Measurements from ENCODE around the gene ERICH6B. TPM values are rescaled to one million over a fixed set of nuclear protein-coding genes. Genes with fewer than 3 reads are reported as not detected.
A peak's percentile ranks its signal among the peaks of the same experiment; 100 is the strongest.

ERICH6B gene
- polyA plus RNA-seq, 1 of the 3 experiments (the other 2 are of a cell fraction): not detected

- Histone ChIP-seq H3K27me3 (ENCODE audit: insufficient read depth) (no peaks in the 10 kb centered on the region), H3K9me2 (no peaks in the 10 kb centered on the region), H3K4me2 (no peak overlapping the region), H3F3A (replicated peaks; ENCODE audit: insufficient read depth) (peaks cover 5% of the 10 kb centered on the region), H4K20me1 (ENCODE audit: insufficient read depth) (0 out of 2 replicates have a peak, but pooled peaks cover 5% of the 10 kb centered on the region), H3K27ac (ENCODE audit: low read depth in 2 of 2, low read length in 1 of 2) (no peak overlapping the region), H3K36me3 (replicated peaks in 1 of 2; ENCODE audit: control insufficient read depth in 1 of 2, insufficient read depth in 2 of 2, low read length in 1 of 2) (peaks cover 73 to 77% of the 10 kb centered on the region in 2 experiments), H3K9ac (no peak overlapping the region), H2AFZ (ENCODE audit: low read depth) (no peak overlapping the region), H3K4me3 (ENCODE audit: low read depth in 2 of 2, low read length in 1 of 2) (no peak overlapping the region), H3K79me2 (ENCODE audit: insufficient read depth) (no peaks in the 10 kb centered on the region), H3K9me3 (no peaks in the 10 kb centered on the region), H3K4me1 (ENCODE audit: control insufficient read depth in 1 of 2, insufficient read depth in 2 of 2, low read depth in 1 of 2, low read length in 1 of 2) (no peaks in the 10 kb centered on the region; a peak in 1 of 4 replicates)
- WGBS (ENCODE audit: low lambda C conversion rate): 96% methylated on average over 4 of the region's 4 CpGs
- ChIA-PET POLR2A (no interaction called here), CTCF (interaction anchor here (0.9 kb wide), 1 partner anchor 609 kb away, joined by 3 read pairs; no protein-coding TSS in a partner anchor)
- no peak for DNase-seq
- no peak for TF ChIP-seq EP300 (IDR thresholded peaks at IDR 0.05; ENCODE audit: borderline replicate concordance in 1 of 2, low read depth in 1 of 2, low read length in 1 of 2)
- TF ChIP-seq FOSL2 (IDR thresholded peaks at IDR 0.05; ENCODE audit: borderline replicate concordance, low read depth): 0 out of 2 replicates have a peak, but pooled peaks have one; percentile 5
Observed at GRCh38 chr13:45518525-45519245, 96.9 kb downstream of the ERICH6B start.

GRCh38 chr13:45516757-45517156 is 98.8 kb downstream of the ERICH6B start:
- CTCF ChIA-PET: no interaction called here
- POLR2A ChIA-PET: no interaction called here

More at GRCh38 chr13:45516757-45517156, 98.8 kb downstream of the ERICH6B start:
- WGBS (ENCODE audit: low lambda C conversion rate): 75% methylated on average over 2 of the region's 2 CpGs
- H3K79me2 ChIP-seq (ENCODE audit: insufficient read depth): no peaks in the 10 kb centered on the region
- TF ChIP-seq GABPA (IDR thresholded peaks at IDR 0.05; ENCODE audit: low read depth): no peak
- no peak for TF ChIP-seq REST (IDR thresholded peaks at IDR 0.05; ENCODE audit: low read depth, low read length)
- TF ChIP-seq NFIC (IDR thresholded peaks at IDR 0.05; ENCODE audit: borderline replicate concordance): no peak
- no peak for TF ChIP-seq FOXJ3 (CRISPR knock-in tag; IDR thresholded peaks at IDR 0.05)
- TF ChIP-seq YY1 (IDR thresholded peaks at IDR 0.05; ENCODE audit: low read depth): no peak
- TF ChIP-seq FOSL2 (IDR thresholded peaks at IDR 0.05; ENCODE audit: borderline replicate concordance, low read depth): no peak
- no peak for TF ChIP-seq RXRA (IDR thresholded peaks at IDR 0.05; ENCODE audit: borderline replicate concordance, low read depth)
- TF ChIP-seq CTCF (IDR thresholded peaks at IDR 0.05): no peak
- no peak for TF ChIP-seq FOXM1 (IDR thresholded peaks at IDR 0.05; ENCODE audit: low read depth)
- no peak for TF ChIP-seq EZH2phosphoT487 (IDR thresholded peaks at IDR 0.05; ENCODE audit: borderline replicate concordance, low read depth)
- no peak for TF ChIP-seq SIN3A (IDR thresholded peaks at IDR 0.05; ENCODE audit: borderline replicate concordance, low read depth, low read length)
- TF ChIP-seq JUND (IDR thresholded peaks at IDR 0.05): no peak
- TF ChIP-seq ELF1 (IDR thresholded peaks at IDR 0.05): no peak
- no peak for TF ChIP-seq TCF12 (IDR thresholded peaks at IDR 0.05)
- H3K9me2 ChIP-seq: no peaks in the 10 kb centered on the region
- peaks cover 67 to 78% of the 10 kb centered on the region in 2 experiments for H3K36me3 ChIP-seq (replicated peaks in 1 of 2; ENCODE audit: control insufficient read depth in 1 of 2, insufficient read depth in 2 of 2, low read length in 1 of 2)
- no peak overlapping the region for H3K9ac ChIP-seq
- no peak overlapping the region for H3K4me3 ChIP-seq (ENCODE audit: low read depth in 2 of 2, low read length in 1 of 2)
- H4K20me1 ChIP-seq (ENCODE audit: insufficient read depth): peaks cover 5% of the 10 kb centered on the region; the same call in 1 of the 2 replicates
- H3K4me2 ChIP-seq: no peak overlapping the region
- no peak overlapping the region for H2AFZ ChIP-seq (ENCODE audit: low read depth)
- peaks cover 9% of the 10 kb centered on the region for H3F3A ChIP-seq (replicated peaks; ENCODE audit: insufficient read depth)
- H3K27me3 ChIP-seq (ENCODE audit: insufficient read depth): no peaks in the 10 kb centered on the region
- DNase-seq: no peak
- H3K9me3 ChIP-seq: no peaks in the 10 kb centered on the region
- H3K4me1 ChIP-seq (ENCODE audit: control insufficient read depth in 1 of 2, insufficient read depth in 2 of 2, low read depth in 1 of 2, low read length in 1 of 2): no peaks in the 10 kb centered on the region; a peak in 1 of 4 replicates
- H3K27ac ChIP-seq (ENCODE audit: low read depth in 2 of 2, low read length in 1 of 2): no peak overlapping the region

All from SK-N-SH (cell line).